OCI-LY1 (cell line): ENCODE measurements around the gene XRCC2.

Source experiments
- H2AFZ ChIP-seq: fragments of 200-600 bp; sonication (generic), shearing (Covaris generic); 2 replicates; pipeline ENCODE4 v1.6.0; 2014; ENCODE audit warnings: antibody characterized with exemption, mild to moderate bottlenecking, low read length
- H3F3A ChIP-seq: fragments of 200-600 bp; sonication (generic), shearing (Covaris generic); 2 replicates; pipeline ENCODE4 v1.6.0; 2014; ENCODE audit warnings: mild to moderate bottlenecking, antibody characterized with exemption, low read length, moderate library complexity; ENCODE audit not compliant: insufficient read depth
- H3K27ac ChIP-seq: fragments of 200-600 bp; sonication (generic); 2 replicates; pipeline ENCODE4 v1.5.1; 2014; ENCODE audit warnings: low read length, mixed run types, mild to moderate bottlenecking, low read depth; ENCODE audit not compliant: poor library complexity, severe bottlenecking
- H3K27me3 ChIP-seq: fragments of 200-600 bp; sonication (generic); 2 replicates; pipeline ENCODE4 v1.6.0; 2014; ENCODE audit warnings: antibody characterized with exemption, mild to moderate bottlenecking, low read length, moderate library complexity; ENCODE audit not compliant: insufficient read depth
- H3K36me3 ChIP-seq: fragments of 200-600 bp; sonication (generic); 2 replicates; pipeline ENCODE4 v1.6.1; 2014; ENCODE audit warnings: mild to moderate bottlenecking, antibody characterized with exemption, low read length, moderate library complexity, mixed read lengths; ENCODE audit not compliant: insufficient read depth
- H3K4me1 ChIP-seq: fragments of 200-600 bp; sonication (generic); 2 replicates; pipeline ENCODE4 v1.5.1; 2014; ENCODE audit warnings: mild to moderate bottlenecking, low read length, moderate library complexity; ENCODE audit not compliant: insufficient read depth, severe bottlenecking
- H3K4me2 ChIP-seq: fragments of 200-600 bp; sonication (generic), shearing (Covaris generic); 2 replicates; pipeline ENCODE4 v1.6.1; 2014; ENCODE audit warnings: low read length
- H3K4me3 ChIP-seq: fragments of 200-600 bp; sonication (generic); 2 replicates; pipeline ENCODE4 v1.5.1; 2014; ENCODE audit warnings: low read length, low read depth, mild to moderate bottlenecking, mixed read lengths; ENCODE audit not compliant: poor library complexity, severe bottlenecking
- H3K79me2 ChIP-seq: fragments of 200-600 bp; shearing (Covaris generic); 2 replicates; pipeline ENCODE4 v1.6.1; 2016; ENCODE audit warnings: mixed run types, low read length, mixed read lengths; ENCODE audit not compliant: insufficient read depth
- H3K9ac ChIP-seq: fragments of 200-600 bp; sonication (generic), shearing (Covaris generic); 2 replicates; pipeline ENCODE4 v1.6.1; 2014; ENCODE audit warnings: mild to moderate bottlenecking, low read length, mixed read lengths
- H3K9me2 ChIP-seq: fragments of 200-600 bp; sonication (generic), shearing (Covaris generic); 2 replicates; pipeline ENCODE4 v1.6.1; 2014; ENCODE audit warnings: low read depth, mild to moderate bottlenecking, low read length, mixed read lengths
- H3K9me3 ChIP-seq: fragments of 200-600 bp; shearing (Covaris generic); 2 replicates; pipeline ENCODE4 v1.6.1; 2014; ENCODE audit warnings: low read length, mixed read lengths
- H4K20me1 ChIP-seq: fragments of 200-600 bp; sonication (generic), shearing (Covaris generic); 2 replicates; pipeline ENCODE4 v1.6.0; 2016; ENCODE audit warnings: mild to moderate bottlenecking, low read length; ENCODE audit not compliant: insufficient read depth
- EZH2 ChIP-seq: fragments of 200-600 bp; sonication (generic), shearing (Covaris generic); IDR thresholded peaks from 2 replicates; pipeline ENCODE4 v1.8.0; 2017; ENCODE audit warnings: borderline replicate concordance, mixed run types, mild to moderate bottlenecking, antibody characterized with exemption, low read length, moderate library complexity, mixed read lengths
- TF ChIP-seq, protein P1 (sequence below): fragments of 200-600 bp; sonication (generic), shearing (Covaris generic); IDR thresholded peaks from 2 replicates; pipeline ENCODE4 v1.5.1; 2017; ENCODE audit warnings: mild to moderate bottlenecking, antibody characterized with exemption, low read length, moderate library complexity, mixed read lengths

XRCC2 gene

DNA sequence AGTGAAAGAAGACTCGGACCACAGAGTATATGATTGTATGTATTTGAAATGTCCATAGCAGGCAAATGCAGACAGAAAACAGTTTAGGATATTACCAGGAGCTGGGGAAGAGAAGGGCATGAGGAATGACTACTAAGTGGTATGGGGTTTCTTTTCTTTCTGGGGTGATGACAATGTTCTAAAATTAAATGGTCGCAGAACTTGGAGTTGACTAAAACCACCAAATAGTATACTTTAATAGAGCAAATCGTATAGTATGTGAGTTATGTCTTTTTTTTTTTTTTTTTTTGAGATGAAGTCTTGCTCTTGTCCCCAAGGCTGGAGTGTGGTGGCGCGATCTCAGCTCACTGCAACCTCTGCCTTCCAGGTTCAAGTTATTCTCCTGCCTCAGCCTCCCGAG is 34.6 kb downstream of the XRCC2 start:
- H3K9ac ChIP-seq: no peak overlapping the region
- H3K79me2 ChIP-seq: no peaks in the 10 kb centered on the region
- no peaks in the 10 kb centered on the region for H3K4me1 ChIP-seq
- H4K20me1 ChIP-seq: no peaks in the 10 kb centered on the region
- H3K9me2 ChIP-seq: no peaks in the 10 kb centered on the region
- no peak overlapping the region for H2AFZ ChIP-seq
- peaks cover 5% of the 10 kb centered on the region; the same call in 1 of the 2 replicates for H3K9me3 ChIP-seq
- no peaks in the 10 kb centered on the region for H3K27me3 ChIP-seq
- H3K27ac ChIP-seq: no peak overlapping the region
- H3K36me3 ChIP-seq: peaks cover 6% of the 10 kb centered on the region; the same call in 1 of the 2 replicates
- TF ChIP-seq EZH2: no peak
- TF ChIP-seq, protein P1, sequence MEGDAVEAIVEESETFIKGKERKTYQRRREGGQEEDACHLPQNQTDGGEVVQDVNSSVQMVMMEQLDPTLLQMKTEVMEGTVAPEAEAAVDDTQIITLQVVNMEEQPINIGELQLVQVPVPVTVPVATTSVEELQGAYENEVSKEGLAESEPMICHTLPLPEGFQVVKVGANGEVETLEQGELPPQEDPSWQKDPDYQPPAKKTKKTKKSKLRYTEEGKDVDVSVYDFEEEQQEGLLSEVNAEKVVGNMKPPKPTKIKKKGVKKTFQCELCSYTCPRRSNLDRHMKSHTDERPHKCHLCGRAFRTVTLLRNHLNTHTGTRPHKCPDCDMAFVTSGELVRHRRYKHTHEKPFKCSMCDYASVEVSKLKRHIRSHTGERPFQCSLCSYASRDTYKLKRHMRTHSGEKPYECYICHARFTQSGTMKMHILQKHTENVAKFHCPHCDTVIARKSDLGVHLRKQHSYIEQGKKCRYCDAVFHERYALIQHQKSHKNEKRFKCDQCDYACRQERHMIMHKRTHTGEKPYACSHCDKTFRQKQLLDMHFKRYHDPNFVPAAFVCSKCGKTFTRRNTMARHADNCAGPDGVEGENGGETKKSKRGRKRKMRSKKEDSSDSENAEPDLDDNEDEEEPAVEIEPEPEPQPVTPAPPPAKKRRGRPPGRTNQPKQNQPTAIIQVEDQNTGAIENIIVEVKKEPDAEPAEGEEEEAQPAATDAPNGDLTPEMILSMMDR: no peak
- no peak overlapping the region for H3K4me2 ChIP-seq
- H3F3A ChIP-seq: peaks cover 5% of the 10 kb centered on the region; the same call in 1 of the 2 replicates
- H3K4me3 ChIP-seq: no peak overlapping the region

DNA sequence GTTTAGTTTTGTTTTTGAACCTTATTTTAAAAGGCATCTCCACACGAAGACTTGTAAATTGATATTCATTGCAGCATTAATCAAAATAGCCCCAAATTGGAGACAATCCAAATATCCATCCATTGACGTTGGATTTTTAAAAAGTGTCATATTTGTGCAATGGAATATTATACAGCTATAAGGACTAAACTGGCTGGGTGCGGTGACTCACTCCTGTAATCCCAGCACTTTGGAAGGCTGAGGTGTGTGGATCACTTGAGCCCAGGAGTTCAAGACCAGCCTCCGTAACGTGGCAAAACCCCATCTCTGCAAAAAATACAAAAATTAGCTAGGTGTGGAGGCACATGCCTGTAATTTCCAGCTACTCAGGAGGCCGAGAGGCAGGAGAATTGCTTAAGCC is 35.1 kb downstream of the XRCC2 start:
- Histone ChIP-seq H3K9me2 (no peaks in the 10 kb centered on the region), H3K9me3 (peaks cover 5% of the 10 kb centered on the region; the same call in 1 of the 2 replicates), H3K4me2 (no peak overlapping the region), H2AFZ (no peak overlapping the region), H3F3A (peaks cover 5% of the 10 kb centered on the region; the same call in 1 of the 2 replicates), H3K4me1 (no peaks in the 10 kb centered on the region), H4K20me1 (no peaks in the 10 kb centered on the region), H3K27me3 (no peaks in the 10 kb centered on the region), H3K36me3 (peaks cover 6% of the 10 kb centered on the region; the same call in 1 of the 2 replicates), H3K27ac (no peak overlapping the region), H3K9ac (no peak overlapping the region), H3K79me2 (no peaks in the 10 kb centered on the region), H3K4me3 (no peak overlapping the region)
- no peak for TF ChIP-seq EZH2
- TF ChIP-seq, protein P1: no peak

DNA sequence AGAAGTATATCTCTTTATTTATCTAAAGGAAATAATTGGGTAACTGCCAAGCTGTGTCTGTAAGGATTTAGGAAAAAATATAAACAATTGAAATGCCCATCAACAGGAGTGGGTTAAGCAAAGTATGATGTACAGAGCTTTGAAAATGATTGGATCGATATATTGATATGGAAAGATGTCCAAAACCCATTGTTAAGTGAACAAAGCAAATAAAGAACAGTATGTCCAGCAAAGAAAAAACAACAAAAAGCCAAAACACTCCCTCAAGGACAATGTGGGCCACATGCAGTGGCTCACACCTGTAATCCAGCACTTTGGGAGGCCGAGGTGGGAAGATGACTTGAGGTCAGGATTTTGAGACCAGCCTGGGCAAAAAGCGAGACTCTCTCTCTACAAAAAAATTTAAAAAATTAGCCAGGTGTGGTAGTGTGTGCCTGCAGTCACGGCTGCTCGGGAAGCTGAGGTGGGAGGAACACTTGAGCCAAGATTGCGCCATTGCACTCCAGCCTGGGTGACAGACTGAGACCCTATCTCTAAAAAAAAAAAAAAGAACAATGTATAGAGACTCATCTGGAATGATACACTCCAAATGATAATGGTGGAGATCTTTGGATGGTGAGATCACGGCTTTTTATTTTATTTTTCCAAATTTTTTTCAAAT is 37.9 kb downstream of the XRCC2 start:
- H3F3A ChIP-seq: peaks cover 5% of the 10 kb centered on the region; the same call in 1 of the 2 replicates
- no peak overlapping the region for H3K9ac ChIP-seq
- H3K9me3 ChIP-seq: 0 out of 2 replicates have a peak, but pooled peaks cover 4% of the 10 kb centered on the region
- no peaks in the 10 kb centered on the region for H3K79me2 ChIP-seq
- H4K20me1 ChIP-seq: no peaks in the 10 kb centered on the region
- H3K36me3 ChIP-seq: no peaks in the 10 kb centered on the region
- no peaks in the 10 kb centered on the region for H3K27me3 ChIP-seq
- H2AFZ ChIP-seq: no peak overlapping the region
- TF ChIP-seq, protein P1: no peak
- TF ChIP-seq EZH2: no peak
- no peaks in the 10 kb centered on the region for H3K9me2 ChIP-seq
- no peak overlapping the region for H3K4me2 ChIP-seq
- H3K4me3 ChIP-seq: no peak overlapping the region
- no peaks in the 10 kb centered on the region for H3K4me1 ChIP-seq
- no peak overlapping the region for H3K27ac ChIP-seq
